Measurements from ENCODE around the gene UNC13D. TPM values are rescaled to one million over a fixed set of nuclear protein-coding genes. Genes with fewer than 3 reads are reported as not detected.
A peak's percentile ranks its signal among the peaks of the same experiment; 100 is the strongest.

UNC13D gene
- total and polyA plus RNA-seq, 9 of the 15 experiments (the other 6 are each of a cell fraction or from before 2014, with no cell fraction given): 0.86 to 244 (median 69.2) TPM

GRCh38 chr17:75808905-75809621 is 35.1 kb downstream of the UNC13D start (continued):
- TF ChIP-seq PBX2 (CRISPR knock-in tag; IDR thresholded peaks at IDR 0.05; ENCODE audit: low read depth) (no peak), PBX2 (tag; conservative IDR thresholded peaks at IDR 0.05; ENCODE audit: low read depth) (no peak), YY1 (IDR thresholded peaks at IDR 0.05; ENCODE audit: borderline replicate concordance in 1 of 3, control insufficient read depth in 1 of 3, extremely low read depth in 1 of 3, insufficient read depth in 3 of 3, insufficient read length in 1 of 3, insufficient replicate concordance in 2 of 3, low read depth in 1 of 3, low read length in 2 of 3) (no peak), CBX8 (IDR thresholded peaks at IDR 0.05; ENCODE audit: borderline replicate concordance, extremely low read depth, low read depth, low read length, poor library complexity, severe bottlenecking) (no peak), SMAD1 (IDR thresholded peaks at IDR 0.05; ENCODE audit: low read depth, low read length, partially characterized antibody) (no peak), PHB2 (IDR thresholded peaks at IDR 0.05; ENCODE audit: low read depth) (no peak), BRD4 (IDR thresholded peaks at IDR 0.05) (no peak), GTF3C2 (IDR thresholded peaks at IDR 0.05; ENCODE audit: borderline replicate concordance, extremely low read depth, insufficient read length) (no peak), UBTF (IDR thresholded peaks at IDR 0.05; ENCODE audit: borderline replicate concordance in 1 of 2, low read depth in 2 of 2, low read length in 2 of 2) (0 out of 4 replicates have a peak, but pooled peaks of 1 of the 2 experiments have one; percentile 21), PTTG1 (tag; IDR thresholded peaks at IDR 0.05; ENCODE audit: low read depth) (no peak), MCM3 (IDR thresholded peaks at IDR 0.05) (no peak), ZBTB26 (CRISPR knock-in tag; IDR thresholded peaks at IDR 0.05) (0 out of 2 replicates have a peak, but pooled peaks have one; percentile 31), PHB (CRISPR knock-in tag; IDR thresholded peaks at IDR 0.05) (no peak), ZNF785 (CRISPR knock-in tag; IDR thresholded peaks at IDR 0.05) (no peak), FIP1L1 (IDR thresholded peaks at IDR 0.05; ENCODE audit: low read depth, low read length, poor library complexity, severe bottlenecking) (no peak), FOXA3 (CRISPR knock-in tag; conservative IDR thresholded peaks at IDR 0.05 in 1 of 2, IDR thresholded peaks at IDR 0.05 in 1 of 2) (no peak)
